HG03039 (cell line): ENCODE results near the gene S100A8.
"Not testable (repeated sequence)": the region's sequence is repeated elsewhere in the genome, so short reads cannot be mapped to it uniquely, and the experiment has no call there.

Source experiments
- ATAC-seq: cut with Tn5 transposase; IDR thresholded peaks from one replicate; pipeline ENCODE4 v1.9.1; 2021; ENCODE audit warnings: mild to moderate bottlenecking, moderate library complexity; ENCODE audit not compliant: unreplicated experiment

The S100A8 gene

GRCh38 chr1:153349363-153350320 lies 41.2 kb downstream of the S100A8 start:
- ATAC-seq, result no peak

- ATAC-seq, result no peak
Measured at GRCh38 chr1:153348511-153349362, 42.1 kb downstream of the S100A8 start, which contains the start of gene PGLYRP4. TSS of gene PGLYRP4 (minus strand) at chr1:153348841. CDS start at chr1:153347932, 909 bp downstream.

DNA sequence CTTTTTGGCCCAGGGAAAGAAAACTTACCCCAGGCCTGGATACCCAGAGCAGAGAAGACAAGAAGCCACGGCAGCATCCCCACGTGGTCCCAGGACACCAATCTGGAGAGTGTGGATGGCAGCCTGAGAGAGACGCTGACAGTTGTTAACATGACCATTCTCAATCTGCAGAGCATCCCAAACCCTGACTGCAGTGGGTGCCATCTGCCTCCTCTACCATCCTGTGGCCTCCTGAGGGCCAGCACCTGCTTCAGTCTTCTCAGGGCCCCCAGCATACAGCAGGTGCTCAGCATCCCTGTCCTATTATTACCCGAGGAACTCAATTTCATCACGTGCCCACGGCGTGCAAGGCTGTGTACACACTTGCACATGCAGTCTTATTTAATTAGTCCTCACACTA lies 43.0 kb downstream of the S100A8 start:
- no peak for ATAC-seq

DNA sequence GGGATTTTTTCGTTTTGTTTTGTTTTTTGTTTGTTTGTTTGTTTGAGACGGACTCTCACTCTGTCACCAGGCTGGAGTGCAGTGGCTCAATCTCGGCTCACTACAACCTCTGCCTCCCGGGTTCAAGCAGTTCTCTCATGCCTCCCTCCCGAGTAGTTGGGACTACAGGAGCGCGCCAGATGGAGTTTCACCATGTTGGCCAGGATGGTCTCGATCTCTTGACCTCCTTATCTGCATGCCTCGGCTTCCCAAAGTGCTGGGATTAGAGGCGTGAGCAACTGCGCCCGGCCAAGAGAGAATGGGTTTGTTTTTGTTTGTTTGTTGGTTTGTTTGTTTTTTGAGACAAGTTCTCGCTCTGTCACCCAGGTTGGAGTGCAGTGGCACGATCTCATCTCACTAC lies 43.8 kb downstream of the S100A8 start:
- ATAC-seq, result not testable (repeated sequence)

DNA sequence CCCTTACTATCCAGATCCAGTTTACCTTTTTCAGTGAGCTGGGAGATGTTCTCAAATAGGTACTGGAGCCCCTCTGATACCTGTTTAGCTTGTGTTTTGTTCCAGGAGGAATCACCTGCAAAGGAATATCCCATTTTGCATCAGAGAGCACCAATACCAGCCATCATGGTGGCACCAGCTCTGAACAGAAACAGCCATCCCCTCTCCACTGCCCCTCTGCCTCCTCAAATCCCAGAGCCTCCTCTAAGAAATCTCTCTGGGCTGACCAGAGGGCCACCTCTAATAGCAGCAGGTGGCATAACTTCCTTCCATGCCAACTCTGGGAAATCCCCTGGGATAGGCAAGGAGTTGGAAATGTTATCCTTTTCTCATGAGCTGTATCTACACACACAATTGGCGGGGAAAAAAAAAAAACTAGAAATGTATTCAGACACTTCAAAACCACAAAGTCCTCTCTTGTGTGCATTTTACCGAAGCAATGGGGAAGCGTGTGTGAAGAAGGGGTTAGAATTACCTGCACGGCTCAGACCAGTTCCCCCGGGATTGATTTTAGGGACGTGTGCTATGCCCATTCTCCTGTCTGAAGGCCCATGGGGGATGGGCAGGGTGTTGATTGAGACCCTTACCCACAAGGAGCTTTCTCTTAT lies 44.7 kb downstream of the S100A8 start:
- ATAC-seq, result no peak

- no peak for ATAC-seq
Measured at GRCh38 chr1:153345187-153346076, 45.4 kb downstream of the S100A8 start.

GRCh38 chr1:153344718-153345025 lies 46.2 kb downstream of the S100A8 start:
- no peak for ATAC-seq

DNA sequence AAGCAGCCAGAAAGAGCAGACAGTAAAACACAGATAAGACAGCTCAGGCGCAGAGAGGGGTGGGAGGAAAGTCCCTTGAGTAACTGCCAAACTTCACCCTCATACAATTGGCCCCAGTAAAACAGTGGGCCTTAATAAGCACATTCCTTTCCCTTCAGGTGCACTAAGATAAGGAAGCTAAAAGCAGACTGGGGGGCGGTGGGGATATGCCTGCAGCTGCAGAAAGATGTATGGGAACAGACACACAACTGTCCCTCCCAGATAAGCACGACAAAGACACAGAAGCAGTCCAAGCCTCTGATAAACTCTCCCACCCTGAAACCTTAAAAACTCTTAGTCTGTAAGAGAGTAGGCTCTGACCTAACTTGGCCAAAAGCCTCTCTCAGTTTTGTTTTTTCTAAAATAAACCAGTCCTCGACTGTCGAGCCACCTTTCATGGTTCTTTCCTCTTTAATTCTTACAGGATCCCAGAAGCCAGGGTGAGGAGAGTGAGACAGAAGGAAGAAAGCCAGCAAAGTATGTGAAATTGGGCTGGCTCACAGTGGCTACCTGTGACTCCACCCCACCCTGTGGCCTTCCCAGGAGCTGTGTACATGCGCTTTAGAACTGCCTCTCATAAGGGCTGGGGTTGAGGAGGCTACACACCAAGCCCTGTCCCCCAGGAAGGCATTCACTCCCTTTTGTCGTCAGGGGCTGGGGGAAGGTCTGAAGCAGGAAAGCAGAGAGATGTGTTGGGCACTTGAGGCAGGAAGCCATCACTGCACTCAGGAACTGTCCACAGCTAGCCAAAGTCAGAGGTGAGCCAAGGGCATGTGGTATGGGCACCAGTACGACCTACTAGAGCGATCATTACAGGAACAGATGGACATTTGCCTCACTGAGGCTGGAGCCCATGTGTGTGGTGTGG lies 46.8 kb downstream of the S100A8 start:
- ATAC-seq, result no peak

GRCh38 chr1:153343040-153343681 lies 47.7 kb downstream of the S100A8 start:
- ATAC-seq, result no peak

DNA sequence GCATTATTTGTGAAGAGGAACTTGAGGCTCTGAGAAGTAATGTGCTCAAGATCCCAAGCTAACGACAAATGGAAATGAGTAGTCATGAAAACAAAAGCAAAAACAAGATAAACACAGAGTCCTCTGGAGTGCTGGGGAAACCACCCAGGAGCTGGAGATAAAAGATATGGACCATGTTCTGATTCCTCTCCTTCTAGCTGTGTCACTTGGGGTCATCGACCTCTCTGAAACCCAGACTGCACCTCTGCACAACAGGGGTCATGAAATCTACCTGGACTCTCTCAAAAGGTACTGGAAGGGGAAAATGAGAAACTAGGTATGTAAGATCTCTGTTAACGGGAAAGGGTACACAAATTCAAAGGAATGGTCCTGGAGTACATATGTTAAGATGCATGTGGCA lies 48.7 kb downstream of the S100A8 start:
- no peak for ATAC-seq

DNA sequence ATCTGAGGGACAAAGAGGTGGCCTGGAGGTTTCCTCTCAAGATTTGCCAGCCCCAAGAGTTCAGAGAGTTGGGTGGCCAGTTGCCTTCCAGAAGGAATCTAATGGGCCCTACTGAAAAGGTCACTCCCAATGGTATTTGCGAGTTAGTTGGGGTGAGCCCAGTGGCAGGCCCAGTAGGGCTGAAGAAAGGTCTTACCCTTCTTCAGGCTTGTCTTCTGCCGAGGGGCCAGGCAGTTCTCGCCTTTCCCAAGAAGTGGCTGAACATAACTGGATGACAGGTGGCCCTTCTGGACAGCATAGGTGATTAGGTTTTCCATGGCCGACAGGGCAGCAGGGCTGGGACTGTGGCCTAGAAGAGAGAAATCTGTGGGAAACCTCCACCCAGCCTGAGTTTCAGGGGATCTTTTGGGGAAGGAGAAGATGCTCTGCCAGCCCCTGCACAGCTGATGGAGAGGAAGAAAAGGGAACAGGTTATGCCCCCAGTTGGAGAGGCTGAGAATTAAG lies 49.4 kb downstream of the S100A8 start:
- ATAC-seq, result no peak

DNA sequence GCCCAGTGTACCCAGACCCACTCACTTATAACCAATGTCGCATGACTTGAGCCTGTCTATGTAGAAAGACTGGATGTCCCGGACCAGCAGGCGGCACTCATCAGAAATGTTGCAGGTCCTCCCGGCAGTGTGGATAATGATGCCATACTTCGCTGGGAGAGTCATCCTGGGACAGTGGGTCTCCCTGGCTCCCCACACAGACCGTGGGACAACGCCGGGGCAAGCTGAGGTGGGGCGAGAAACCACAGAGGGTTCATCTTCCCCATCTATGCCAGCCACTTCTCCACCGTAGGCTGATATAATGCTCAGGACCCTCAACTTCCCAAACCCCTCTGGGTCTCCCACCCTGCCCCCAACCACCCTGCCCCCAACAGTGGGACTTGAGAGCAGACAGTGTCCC lies 50.5 kb downstream of the S100A8 start:
- no peak for ATAC-seq
